SW 1271 (cell line): Measurements from ENCODE around the gene ZDHHC11.
"Not testable (repeated sequence)": the region's sequence is repeated elsewhere in the genome, so short reads cannot be mapped to it uniquely, and the experiment has no call there.

Experiments
- DNase-seq, 2 experiments: peaks; one replicate each; lab custom pipeline; 2025; lab: John Stamatoyannopoulos, UW

Gene ZDHHC11

GRCh38 chr5:843926-844325, 6.9 kb downstream of the ZDHHC11 start:
- not testable (repeated sequence) for DNase-seq

- not testable (repeated sequence) for DNase-seq
Measured at GRCh38 chr5:843371-843770, 7.4 kb downstream of the ZDHHC11 start.

- not testable (repeated sequence) for DNase-seq
Measured at GRCh38 chr5:842402-843221, 8.2 kb downstream of the ZDHHC11 start.

GRCh38 chr5:841531-842401, 9.0 kb downstream of the ZDHHC11 start:
- not testable (repeated sequence) for DNase-seq

GRCh38 chr5:840974-841435, 9.8 kb downstream of the ZDHHC11 start:
- DNase-seq, result not testable (repeated sequence)

- not testable (repeated sequence) for DNase-seq
Measured at GRCh38 chr5:840118-840973, 10.4 kb downstream of the ZDHHC11 start.

- not testable (repeated sequence) for DNase-seq
Measured at GRCh38 chr5:838431-838851, 12.3 kb downstream of the ZDHHC11 start.

- not testable (repeated sequence) for DNase-seq
Measured at GRCh38 chr5:837621-838121, 13.1 kb downstream of the ZDHHC11 start.

GRCh38 chr5:835933-836612, 14.7 kb downstream of the ZDHHC11 start:
- not testable (repeated sequence) for DNase-seq

GRCh38 chr5:834013-834412, 16.8 kb downstream of the ZDHHC11 start:
- DNase-seq, result not testable (repeated sequence)

- not testable (repeated sequence) for DNase-seq
Measured at GRCh38 chr5:828194-828593, 22.6 kb downstream of the ZDHHC11 start.

GRCh38 chr5:825544-825943, 25.2 kb downstream of the ZDHHC11 start:
- not testable (repeated sequence) for DNase-seq

- no peak for DNase-seq
Measured at GRCh38 chr5:821504-821903, 29.3 kb downstream of the ZDHHC11 start.

GRCh38 chr5:820245-820644, 30.5 kb downstream of the ZDHHC11 start:
- DNase-seq, result no peak

- DNase-seq, result no peak
Measured at GRCh38 chr5:819078-819477, 31.7 kb downstream of the ZDHHC11 start.

- no peak for DNase-seq
Measured at GRCh38 chr5:816176-816575, 34.6 kb downstream of the ZDHHC11 start.

- DNase-seq, result no peak
Measured at GRCh38 chr5:815449-815848, 35.3 kb downstream of the ZDHHC11 start.

GRCh38 chr5:813575-813974, 37.2 kb downstream of the ZDHHC11 start:
- not testable (repeated sequence) for DNase-seq

- not testable (repeated sequence) for DNase-seq
Measured at GRCh38 chr5:811384-811783, 39.4 kb downstream of the ZDHHC11 start.

- DNase-seq, result not testable (repeated sequence)
Measured at GRCh38 chr5:807719-808514, 42.9 kb downstream of the ZDHHC11 start.
